SKM-1 (cell line): ENCODE data around the gene SMIM10.
"Not testable (repeated sequence)": the region's sequence is repeated elsewhere in the genome, so short reads cannot be mapped to it uniquely, and the experiment has no call there.

ENCODE experiments used
- DNase-seq: peaks from one replicate; lab custom pipeline; 2025; ENCODE audit not compliant: unreplicated experiment; lab: John Stamatoyannopoulos, UW

The SMIM10 gene

DNA sequence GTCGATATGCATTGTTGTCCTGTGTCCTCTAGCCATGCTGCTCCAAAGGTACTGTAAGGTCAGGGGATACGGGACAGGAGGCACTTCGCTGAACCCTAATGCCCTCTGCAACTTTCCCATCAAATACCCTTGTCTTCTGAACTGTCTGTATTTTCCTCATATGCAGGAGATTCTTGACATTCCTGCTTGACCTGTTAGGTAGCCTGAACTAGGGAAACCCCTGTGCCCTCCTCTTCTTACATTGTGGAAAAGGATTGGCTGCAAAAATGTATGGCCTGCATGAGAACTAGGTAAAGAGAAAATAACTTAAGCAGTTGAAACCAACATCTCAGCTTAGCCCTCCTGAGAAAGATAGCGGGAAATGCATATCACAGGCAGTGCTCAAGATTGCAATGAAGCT is 20.1 kb downstream of the SMIM10 start:
- no peak for DNase-seq

DNA sequence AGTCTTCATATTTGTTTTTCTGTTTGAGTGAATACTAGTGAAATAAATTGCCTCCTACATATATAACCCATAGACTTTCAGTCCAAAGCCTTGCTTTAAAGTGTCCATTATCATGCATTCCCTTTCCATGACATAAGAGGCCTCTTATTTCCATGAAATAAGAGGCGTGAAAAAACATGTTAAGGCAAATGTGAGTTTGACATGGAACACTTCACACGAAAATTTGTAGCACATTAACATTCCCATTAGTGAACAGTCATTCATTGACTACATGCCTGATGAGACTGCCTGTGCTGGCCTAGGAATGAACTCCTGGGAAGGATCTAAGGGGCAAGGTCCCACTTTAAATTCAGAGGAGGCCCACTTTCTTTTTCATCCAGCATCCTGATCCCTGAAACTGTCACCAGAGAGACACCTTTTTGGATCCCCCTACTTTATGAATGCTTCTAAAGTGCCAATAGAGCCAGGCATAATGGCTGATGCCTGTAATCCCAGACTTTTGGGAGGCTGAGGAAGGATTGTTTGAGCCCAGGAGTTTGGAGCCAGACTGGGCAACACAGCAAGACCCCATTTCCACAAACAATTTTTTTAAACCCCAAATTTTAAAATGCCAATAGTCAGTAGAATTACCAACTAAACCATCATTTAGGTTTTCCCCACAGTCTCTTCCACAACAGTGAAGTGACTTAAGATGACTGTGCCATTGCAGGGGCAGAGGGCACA is 24.9 kb downstream of the SMIM10 start:
- DNase-seq, result no peak

DNA sequence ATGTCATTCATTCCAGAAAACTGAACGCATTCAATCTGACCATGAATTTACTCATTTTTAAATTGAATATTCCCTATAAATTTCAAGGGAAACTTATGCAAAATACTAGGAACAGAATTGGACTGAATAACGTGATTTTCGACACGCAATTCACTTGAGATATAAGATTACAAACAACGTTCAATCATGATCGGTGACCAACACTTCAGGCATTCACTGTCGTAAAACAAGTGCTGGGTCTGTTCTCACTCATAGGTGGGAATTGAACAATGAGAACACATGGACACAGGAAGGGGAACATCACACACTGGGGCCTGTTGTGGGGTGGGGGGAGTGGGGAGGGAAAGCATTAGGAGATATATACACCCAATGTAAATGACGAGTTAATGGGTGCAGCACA is 29.1 kb downstream of the SMIM10 start:
- DNase-seq, result not testable (repeated sequence)

DNA sequence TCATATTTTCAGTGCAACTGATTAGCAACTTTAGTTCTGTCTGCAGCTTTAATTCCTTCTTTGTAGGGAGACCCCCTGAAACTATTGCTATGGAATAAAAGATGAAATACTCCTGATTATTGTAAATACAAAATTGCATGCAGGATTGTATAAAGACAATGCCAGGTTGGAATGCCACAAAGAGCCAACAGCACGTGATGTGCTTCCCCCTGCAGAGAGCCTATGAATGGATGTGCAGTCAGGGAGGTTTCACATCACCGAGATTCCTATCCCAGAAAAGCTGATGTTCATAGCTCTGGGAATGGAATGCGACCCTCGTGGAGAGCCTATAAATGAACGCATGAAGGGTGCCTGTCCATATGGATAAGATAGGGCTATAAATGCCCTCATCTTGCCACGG is 33.0 kb downstream of the SMIM10 start:
- DNase-seq, result not testable (repeated sequence)

DNA sequence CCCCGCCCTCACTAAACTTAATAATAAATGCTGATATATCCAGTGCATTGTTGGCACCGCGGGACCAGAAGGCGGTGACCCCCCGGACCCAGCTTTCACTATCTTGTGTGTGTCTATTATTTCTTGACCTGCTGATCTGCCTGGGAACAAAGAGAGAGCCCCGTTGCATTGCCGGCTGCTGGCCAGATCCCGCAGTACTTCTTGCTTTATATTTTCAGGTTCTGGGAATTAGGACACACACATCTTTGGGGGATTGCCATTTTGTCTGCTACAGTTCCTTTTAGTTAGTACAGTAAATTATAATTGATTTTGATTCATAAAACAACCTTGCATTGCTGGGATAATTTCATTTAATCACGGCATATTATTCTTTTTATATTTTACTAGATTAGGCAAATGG is 33.7 kb downstream of the SMIM10 start:
- DNase-seq, result no peak

DNA sequence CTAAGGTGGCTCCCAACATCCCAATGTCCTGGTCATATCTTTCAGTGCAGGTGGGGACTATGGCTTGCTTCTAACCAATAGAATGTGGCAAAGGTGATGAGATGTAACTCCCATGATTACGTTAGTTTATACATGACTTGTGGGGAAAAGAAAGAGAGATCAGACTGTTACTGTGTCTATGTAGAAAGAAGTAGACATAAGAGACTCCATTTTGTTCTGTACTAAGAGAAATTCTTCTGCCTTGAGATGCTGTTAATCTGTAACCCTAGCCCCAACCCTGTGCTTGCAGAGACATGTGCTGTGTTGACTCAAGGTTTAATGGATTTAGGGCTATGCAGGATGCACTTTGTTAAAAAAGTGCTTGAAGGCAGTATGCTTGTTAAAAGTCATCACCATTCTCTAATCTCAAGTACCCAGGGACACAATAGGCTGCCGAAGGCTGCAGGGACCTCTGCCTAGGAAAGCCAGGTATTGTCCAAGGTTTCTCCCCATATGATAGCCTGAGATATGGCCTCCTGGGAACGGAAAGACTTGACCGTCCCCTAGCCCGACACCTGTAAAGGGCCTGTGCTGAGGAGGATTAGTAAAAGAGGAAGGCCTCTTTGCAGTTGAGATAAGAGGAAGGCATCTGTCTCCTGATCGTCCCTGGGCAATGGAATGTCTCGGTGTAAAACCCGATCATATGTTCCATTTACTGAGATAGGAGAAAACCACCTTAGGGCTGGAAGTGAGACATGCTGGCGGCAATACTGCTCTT is 39.6 kb downstream of the SMIM10 start:
- DNase-seq, result not testable (repeated sequence)

DNA sequence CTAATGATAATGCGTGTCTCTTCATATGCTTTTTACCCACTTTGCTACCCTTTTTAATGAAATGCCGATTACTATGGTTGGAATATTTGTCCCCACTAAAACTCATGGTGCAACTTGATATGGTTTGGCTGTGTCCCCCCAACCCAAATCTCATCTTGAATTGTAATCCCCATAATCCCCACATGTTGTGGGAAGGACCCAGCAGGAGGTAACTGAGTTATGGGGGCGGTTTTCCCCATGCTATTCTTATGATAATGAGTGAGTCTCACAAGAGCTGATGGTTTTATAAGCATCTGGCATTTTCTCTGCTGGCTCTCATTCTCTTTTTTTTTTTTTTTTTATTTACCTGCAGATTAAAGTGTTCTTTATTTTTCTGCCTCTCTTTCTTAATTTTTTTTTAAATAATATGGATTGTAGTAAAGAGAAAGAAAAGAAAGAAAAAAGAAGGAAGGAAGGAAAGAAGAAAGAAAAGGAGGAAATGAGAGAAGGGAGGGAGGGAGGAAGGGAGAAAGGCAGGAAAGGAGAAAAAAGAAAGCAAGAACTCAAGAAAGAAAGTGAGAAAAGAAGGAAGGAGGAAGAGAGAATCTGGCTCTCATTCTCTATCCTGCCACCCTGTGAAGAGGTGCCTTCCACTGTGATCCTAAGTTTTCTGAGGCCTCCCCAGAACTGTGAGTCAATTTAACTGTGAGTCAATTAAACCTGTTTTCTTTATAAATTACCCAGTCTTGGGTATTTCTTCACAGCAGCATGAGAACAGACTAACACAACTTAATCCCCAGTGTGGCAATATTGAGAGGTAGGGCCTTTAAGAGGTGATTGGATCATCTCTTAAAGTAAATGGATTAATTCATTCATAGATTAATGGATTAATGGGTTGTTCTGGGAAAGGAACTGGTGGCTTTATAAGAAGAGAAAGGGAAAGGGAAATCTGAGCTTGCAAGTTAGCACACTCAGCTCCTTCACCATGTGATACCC is 50.6 kb downstream of the SMIM10 start:
- DNase-seq, result not testable (repeated sequence)
